ENCODE results near the gene ACADS.

Gene ACADS

DNA sequence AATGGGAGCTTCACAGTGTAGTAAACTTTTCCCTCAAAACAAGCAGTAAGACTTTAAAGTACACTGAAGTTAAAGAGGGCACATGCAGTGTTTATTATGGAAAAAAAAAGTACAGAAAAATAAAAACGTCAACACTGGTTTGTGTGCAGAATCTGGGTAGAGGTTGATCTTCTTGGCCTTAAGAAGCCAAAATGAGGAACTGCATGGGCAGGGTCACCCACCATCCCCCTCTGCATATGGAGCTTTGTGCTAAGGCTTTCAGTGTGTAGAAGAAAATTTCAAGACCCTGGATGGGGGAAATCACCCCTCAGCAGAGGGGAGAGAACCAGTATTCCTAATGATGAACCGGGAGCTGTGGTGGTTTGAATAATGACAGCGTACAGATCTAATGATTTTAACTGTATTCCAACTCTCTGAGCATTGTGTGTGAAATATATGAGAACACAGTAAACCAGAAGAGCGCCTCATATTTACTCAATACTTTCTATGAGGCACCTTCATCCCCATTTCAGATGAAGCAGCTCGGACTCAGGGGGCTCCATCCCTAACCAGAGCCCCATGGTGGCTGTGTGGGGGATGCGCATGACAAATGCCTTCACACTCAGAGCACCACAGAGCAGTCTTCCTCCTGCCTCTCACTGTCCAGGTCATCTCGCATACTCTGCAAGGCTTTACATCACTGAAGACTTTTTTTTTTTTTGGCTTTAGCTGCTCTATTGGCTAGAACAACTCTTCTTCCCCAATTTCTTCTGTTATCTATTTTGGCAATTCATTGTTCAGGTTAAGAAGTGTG lies 33.4 kb downstream of the ACADS start:
- no peak for DNase-seq

DNA sequence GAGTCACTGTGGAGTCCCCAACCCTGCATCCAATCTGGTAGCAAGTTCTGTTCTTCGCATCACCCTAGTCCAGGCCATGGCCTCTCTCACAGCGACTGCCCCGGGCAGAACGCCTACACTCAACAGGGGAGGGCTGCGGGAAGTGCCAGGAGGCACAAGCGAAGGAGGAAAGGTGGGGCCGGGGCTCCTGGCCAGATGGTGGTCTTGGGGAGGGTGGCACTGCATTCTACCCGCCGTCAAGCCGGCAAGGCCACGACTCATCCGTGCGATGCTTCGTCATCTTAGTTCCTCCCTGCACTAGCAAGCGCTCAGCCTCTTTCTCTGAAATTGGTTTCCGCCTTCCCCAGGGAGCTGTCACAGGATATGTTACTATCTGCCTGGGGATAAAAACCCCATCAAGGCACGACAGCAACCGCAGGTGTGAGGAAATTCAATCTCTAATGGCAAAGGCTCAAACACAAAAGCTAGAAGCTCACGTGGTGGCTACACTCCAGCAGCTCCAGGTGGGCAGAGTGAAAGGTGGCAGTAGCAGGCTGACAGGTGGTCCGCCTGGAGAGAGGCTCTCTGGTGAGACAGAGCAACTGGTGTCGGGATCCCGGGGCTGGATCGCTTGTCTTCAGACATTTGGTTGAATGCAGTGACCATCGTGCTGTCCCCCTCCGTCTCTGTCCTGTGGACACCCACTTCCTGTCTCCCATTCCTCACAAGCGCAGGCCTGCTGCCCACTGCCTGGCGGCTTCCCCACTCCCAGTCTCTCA lies 34.1 kb downstream of the ACADS start:
- DNase-seq = no peak

DNA sequence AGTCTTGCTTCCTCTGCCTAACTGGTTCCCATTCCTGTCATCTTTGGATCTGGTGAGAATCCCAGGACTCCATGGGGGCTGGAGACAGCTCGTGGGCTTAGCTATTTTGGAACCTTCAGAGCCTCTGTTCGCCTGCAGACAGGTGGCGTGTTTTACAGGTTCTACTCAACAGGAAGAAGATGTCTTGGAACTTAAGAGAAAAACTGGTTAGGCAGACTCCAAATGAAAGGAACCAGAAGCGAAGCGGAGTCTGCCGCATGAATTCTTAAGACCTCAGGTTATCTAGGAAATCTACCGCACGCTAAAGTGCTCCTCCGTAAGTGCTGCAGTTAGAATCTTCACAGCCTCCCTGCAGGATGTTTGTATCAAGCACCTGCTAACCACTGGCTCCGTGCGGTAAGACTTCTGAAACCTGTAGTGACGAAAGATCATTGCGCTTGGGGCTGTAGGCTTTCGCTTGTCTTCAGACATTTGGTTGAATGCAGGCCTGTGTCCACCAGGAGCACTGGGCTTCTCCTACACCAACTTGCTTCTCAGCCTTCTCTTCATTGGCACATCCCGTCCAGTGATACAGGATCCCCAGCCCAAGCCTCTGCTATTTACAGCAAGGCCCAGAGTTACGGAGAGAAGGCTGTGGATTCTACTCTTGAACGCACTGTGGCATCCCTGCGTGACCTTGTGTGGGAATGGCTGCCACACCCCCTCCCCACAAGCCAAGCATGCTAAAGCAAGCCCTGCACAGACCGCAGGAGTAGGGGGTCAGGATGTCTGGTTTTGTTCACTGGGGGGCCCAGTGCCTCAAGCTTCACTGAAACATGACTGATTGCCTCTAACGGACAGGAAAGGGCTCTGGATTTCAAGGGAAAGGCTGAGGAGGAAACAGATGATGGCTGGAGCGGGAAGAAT lies 35.0 kb downstream of the ACADS start:
- no peak for DNase-seq

DNA sequence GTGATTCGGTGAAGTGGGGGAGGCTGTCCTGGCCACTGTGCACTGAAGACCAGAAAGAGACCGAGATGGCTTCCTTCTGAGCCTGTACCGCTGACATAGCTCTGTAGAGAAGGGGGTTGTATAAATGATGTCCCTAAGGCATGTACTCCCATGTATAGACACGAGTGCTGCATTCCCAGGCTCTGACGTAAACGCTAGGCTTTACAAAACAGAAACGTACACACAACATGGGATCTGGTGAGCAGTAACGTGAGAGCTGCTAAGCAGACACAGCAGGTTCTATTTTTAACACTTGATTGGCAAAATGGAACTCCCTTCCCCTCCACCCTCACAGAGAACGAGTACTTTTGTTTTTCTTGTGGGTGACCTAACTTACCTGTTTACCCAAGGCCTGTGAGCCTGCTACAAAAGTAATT lies 35.9 kb downstream of the ACADS start:
- no peak for DNase-seq

DNA sequence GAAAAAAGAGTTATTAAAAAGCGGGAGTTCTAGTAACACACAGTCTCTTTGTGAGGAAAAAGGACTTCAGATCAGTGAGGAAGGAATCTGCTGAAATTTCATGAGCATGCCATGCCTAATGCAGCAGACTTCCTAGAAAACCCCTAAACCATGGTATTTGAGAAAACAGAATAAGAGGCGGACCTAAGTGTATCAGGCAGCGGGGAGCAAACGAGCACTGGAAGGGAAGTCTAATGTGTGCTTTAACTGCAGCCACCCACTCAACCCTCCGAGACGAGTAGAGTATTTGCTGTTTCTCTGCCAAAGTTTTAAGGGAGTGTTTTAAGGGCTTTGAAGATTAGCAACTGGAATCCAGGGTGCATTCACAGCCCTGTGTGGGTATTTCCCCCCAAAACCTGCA lies 36.5 kb downstream of the ACADS start:
- no peak for DNase-seq

DNA sequence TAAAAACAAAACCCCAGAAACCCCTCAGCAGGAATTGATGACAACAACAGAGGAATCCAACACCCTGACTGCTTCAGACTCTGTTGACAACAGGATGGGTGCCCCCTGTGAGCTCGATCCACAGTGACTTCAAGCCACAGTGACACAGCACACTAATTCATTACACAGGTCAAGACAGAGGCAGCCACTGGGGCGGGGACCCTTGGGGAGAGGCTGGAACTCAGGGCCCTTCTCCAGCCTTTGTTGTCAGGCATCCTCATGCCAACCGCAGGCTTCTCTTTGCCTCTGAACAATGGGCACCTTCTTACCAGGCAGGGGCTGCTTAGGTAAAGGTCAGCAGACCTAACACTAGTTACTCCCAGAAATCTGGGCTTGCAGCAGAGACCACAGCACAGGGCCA lies 37.6 kb downstream of the ACADS start:
- no peak for DNase-seq

DNA sequence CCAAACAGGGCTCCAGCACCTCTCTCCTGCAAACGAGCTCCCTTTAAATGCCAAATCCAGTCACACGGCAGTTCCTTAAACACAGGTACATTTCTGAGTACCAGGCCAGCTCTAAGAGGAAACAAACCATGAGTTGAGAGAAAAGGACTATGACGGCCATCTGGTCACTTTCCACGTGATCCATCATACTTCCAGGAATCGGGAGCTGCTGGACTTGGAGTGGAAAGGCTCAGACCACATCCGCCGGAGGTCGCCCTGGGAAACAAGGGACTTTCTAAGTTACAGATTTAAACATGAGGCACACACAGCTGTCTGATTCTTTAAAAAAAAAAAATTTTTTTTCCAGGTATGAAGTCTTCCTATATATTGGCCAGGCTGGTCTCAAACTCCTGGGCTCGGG lies 39.2 kb downstream of the ACADS start:
- DNase-seq = no peak

DNA sequence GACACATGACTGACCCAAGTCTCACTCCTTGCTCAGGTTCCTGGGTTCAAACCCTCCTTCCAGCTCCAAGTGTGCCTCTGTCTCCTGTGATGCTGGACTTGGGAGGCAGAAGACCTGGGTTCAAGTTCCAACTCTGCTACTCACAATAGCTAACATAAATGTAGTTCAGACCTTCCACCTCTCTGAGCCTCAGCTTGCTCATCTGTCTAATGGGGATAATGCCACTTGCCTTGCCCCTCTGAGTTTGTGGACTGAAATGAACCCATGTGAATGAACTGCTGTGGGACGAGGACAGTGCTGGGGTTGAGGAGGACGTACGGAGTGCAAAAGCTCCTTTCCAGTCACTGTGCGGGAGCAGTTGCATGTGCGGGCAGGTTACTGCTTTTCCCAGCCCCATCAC lies 40.9 kb downstream of the ACADS start:
- no peak for DNase-seq

DNA sequence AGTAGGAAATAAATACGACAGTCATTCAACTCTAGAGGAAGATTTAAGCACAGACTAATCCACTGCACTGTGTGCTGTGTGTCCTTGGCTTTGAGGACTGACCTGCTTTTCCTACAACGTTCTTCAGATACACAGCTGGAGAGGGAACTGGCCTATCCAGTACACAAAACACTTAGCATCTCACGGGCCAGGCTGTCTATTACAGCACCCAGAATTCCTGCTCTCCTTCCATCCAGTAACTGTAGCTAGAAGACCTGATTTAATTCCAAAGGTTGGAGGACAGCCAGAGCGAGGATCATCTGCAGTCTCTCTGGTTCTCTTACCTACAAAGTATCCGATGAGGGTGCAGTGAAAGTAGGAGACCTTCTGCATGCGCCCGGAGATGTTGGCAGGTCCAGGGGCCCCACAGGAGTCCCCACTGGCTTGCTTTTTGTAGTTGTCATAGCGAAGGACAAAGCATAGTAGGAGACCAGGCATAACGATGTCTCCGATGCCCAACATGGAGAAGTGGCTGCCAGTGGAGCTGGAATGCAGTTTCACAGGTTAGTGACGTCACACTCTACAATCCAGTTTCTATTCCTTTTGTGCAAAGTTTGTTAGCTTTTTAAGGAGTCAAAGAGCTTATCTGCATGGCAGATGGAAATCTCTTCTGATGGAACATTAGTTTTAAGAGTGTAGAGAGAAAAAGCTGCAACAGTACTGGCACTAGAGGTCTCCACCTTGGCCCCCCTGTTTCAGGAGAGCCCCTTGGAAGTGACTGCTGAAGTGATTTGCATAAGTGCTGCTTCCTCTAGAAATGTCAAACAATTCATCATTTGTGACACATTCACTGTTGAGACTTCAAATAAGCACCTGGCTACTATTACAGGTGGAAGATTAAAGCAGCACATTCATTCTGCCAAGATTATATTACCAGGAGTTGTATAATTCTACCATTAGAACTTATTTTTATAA lies 41.7 kb downstream of the ACADS start:
- DNase-seq = no peak

DNA sequence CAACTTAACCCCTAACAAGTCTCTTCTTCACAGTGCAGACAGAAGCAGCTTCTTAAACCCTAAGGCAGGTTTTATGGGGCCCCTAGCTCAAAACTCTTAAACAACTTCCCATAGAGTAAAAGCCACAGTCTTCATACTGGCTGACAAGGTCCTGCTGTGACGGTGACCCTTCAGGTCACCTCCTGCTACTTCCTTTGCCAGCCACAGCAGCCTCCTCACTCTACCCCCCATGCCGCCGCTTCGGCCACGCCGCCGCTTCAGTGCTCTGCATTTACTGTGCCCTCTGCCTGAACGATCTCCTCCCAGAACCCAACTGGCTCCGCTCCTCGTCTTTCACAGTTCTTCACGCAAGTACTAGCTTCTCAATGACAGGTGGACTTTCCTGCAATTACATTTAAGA lies 45.5 kb downstream of the ACADS start:
- DNase-seq = no peak

DNA sequence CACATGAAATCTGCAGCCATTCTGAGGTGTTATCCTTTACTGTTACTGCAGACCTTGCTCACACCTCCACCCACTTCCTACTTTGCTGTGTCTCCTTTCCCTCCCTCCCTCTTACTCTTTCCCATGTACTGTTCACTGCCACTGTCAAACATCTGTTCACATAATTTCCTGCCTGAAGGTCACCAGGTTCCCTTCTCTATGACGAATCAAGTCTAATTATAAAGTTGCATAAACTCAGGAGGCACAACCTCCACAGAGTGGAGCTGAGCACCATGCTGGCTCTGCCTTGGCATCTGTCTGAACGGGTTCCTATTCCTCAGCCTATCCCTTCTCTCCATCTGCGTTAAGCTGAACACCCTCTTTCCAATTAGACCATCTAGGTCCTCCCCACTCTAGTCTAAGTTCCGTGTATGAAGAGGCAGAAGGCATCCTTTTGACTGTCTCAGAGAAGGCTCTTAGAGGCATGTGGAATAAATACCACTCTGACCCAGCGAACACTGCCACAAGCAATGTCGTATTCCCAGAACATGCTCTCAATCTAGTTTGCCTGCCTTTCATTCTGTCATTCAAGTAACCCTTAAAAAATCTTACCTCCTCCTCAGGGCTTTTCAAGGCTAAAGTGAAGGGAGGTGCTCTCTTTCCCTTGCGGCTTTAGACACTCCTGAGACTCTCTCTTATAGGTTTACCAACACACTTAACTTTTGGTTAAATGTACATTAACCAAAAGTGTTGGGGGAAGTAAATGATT lies 48.7 kb downstream of the ACADS start:
- DNase-seq = no peak

DNA sequence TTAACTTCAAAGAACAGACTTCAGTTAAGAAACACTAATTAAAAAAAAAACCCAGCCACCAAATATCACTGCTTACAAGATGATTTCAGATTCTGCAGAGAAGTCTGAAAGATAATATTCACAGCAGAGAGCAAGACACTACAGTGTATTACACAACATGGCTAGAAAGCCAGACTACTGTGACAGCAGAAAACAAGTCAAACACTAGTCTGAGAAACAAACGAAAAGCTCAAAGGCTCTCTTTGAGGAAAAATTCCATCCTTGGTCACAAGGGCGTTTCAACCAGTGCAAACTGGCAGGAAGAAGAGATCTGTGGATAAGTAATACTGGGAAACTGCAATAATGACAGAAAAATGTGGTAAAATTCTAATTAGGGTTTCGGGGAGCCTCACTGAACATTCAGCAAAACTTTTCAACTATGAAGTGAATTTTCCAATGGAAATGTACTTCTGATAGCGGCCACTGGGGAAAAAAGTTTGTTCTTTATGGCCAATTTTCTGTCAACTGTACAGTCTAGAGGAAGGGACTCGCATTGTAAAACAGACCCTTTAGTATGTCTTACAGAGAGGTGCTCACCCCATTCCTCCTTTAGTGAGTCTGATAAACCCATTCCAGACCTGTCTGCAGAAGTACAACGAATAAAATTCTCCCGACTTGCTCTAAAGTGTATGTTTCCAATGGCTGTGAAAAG lies 50.4 kb downstream of the ACADS start:
- DNase-seq = no peak

DNA sequence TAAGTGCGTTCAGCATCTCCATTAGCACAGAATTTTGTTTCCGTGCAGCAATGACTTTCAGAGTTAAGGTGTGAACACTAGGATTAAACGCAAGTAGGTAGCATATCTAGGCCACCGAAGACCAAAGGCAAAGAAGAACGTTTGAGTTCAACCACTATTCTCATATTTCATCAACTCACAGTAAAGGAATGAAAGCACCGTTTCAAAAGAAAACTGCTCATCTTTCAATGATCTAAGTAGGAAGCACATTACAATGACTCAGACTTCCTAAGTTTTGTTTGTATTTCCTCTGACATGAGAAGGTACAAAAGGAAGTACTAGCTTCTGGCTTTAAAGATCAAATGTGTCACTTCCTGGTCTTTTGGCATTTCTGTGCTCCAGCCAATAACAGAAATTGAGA lies 57.6 kb downstream of the ACADS start:
- no peak for DNase-seq

DNA sequence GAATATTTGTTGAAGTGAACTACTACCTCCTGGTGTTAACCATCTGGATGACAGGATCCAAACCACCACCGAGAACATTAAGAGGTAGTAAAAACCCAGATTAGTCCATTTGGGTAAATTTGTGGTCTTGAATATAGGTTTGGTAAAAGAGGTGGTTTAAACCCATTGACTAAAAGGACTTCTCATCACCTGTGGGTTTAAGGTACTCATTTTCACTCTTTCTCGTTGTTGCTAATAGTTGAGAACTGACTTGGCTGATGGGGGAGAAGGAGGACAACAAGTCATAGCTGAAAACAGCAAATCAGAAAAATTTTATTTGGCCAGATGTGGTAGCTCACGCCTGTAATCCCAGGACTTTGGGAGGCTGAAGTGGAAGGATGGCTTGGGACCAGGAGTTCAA lies 59.2 kb downstream of the ACADS start:
- no peak for DNase-seq

DNA sequence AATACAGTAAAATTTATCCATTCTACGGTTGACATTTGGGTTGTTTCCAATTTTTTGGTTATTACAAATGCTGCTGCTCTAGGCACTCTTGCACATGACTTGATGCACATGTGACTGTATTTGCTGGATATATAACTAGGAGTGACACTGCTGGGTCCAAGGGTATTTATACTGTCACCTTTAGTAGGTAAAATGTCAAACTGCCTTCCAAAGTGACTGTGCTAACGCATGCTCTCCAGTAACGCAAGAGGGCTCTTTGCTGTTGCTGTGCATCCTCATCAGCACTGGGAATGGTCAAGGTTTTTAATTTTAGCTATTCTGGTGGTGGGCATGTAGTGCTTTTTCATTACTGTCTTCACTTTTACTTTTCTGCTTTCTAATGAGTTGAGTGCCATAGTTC lies 62.3 kb downstream of the ACADS start:
- no peak for DNase-seq

Data from activated CD4-positive, CD25-positive, alpha-beta regulatory T cell (primary cell).